K562 (cell line): ENCODE measurements around the gene ROMO1. TPM values are rescaled to one million over a fixed set of nuclear protein-coding genes. Genes with fewer than 3 reads are reported as not detected.

Experiments used
- ATAC-seq: fragments of 200-7000 bp; cut with Tn5 transposase; 3 replicates; pipeline ENCODE4 v1.9.1; 2020; ENCODE audit warnings: moderate library complexity
- BruUV-seq: library from RNA; stranded (reverse); fragments of 400-500 nt; replicated peaks from 2 replicates; lab custom pipeline; 2021; lab: Mats Ljungman, UMichigan
- CTCF ChIA-PET: fragments of 300-600 bp; formaldehyde crosslinking; extraction: SDS; loops from one replicate; lab custom pipeline; 2021; ENCODE audit warnings: low intra/inter-chr PET ratio; lab: Yijun Ruan, JAX
- POLR2A ChIA-PET: fragments of 300-600, 350-650 bp; sonication (Branson Sonifier 250); formaldehyde crosslinking; extraction: SDS; loops from one replicate; lab custom pipeline; 2021; ENCODE audit warnings: antibody characterized with exemption, inconsistent platforms; lab: Yijun Ruan, JAX
- DNase-seq, 4 experiments: peaks; one replicate each; pipeline versions ENCODE4 v3.0.0 to v3.0.0-alpha.2; 2011 to 2018; ENCODE audit warnings: low spot score in 3 of 4, mixed read lengths in 3 of 4; ENCODE audit errors: extremely low read depth in 1 of 4
- FAIRE-seq: peaks from 2 replicates; lab custom pipeline; 2011; peaks lifted over from hg19 to GRCh38; lab: Jason Lieb, UNC
- H2AFZ ChIP-seq: 2 replicates; pipeline ENCODE4 v1.6.0; 2011; ENCODE audit warnings: low read depth, low read length, control low read depth, inconsistent platforms
- H3K27ac ChIP-seq: fragments of 200-600 bp; 3 replicates; pipeline ENCODE4 v1.8.0; 2011; ENCODE audit warnings: low read depth, mild to moderate bottlenecking, control low read depth, inconsistent platforms, low read length, moderate library complexity, mixed read lengths; ENCODE audit errors: extremely low read depth
- H3K27me3 ChIP-seq, 2 experiments: fragments of 300-600 bp in 1 of 2; 2 replicates in 1 of 2; 3 replicates in 1 of 2; pipeline versions ENCODE4 v1.6.0 to v1.8.0; 2011; ENCODE audit warnings: inconsistent platforms in 2 of 2, low read length in 2 of 2, mild to moderate bottlenecking in 1 of 2, mixed read lengths in 1 of 2, moderate library complexity in 1 of 2; ENCODE audit not compliant: control insufficient read depth in 2 of 2, insufficient read depth in 2 of 2
- H3K36me3 ChIP-seq: fragments of 300-600 bp; 3 replicates; pipeline ENCODE4 v1.8.0; 2011; ENCODE audit warnings: mild to moderate bottlenecking, low read length, inconsistent platforms; ENCODE audit not compliant: control insufficient read depth, insufficient read depth
- H3K4me1 ChIP-seq, 2 experiments: fragments of 200-600 bp in 1 of 2; replicated peaks in 1 of 2; 2 replicates in 1 of 2; 3 replicates in 1 of 2; pipeline versions ENCODE4 v1.5.1 to v1.8.0; 2011; ENCODE audit warnings: inconsistent platforms in 2 of 2, low read length in 2 of 2, mild to moderate bottlenecking in 1 of 2, mixed read lengths in 1 of 2, moderate library complexity in 1 of 2; ENCODE audit not compliant: control insufficient read depth in 2 of 2, insufficient read depth in 2 of 2
- H3K4me2 ChIP-seq: 2 replicates; pipeline ENCODE4 v1.6.1; 2011; ENCODE audit warnings: low read length, control low read depth, inconsistent platforms, mixed read lengths; ENCODE audit not compliant: insufficient read depth
- H3K4me3 ChIP-seq: fragments of 200-600 bp; sonication (generic), shearing (Covaris generic); 2 replicates; pipeline ENCODE4 v1.5.1; 2016; ENCODE audit warnings: control low read depth, inconsistent platforms
- H3K79me2 ChIP-seq: fragments of 200-600 bp; 3 replicates; pipeline ENCODE4 v1.8.0; 2011; ENCODE audit warnings: low read length, inconsistent platforms; ENCODE audit not compliant: control insufficient read depth, insufficient read depth
- H3K9ac ChIP-seq, 2 experiments: 2 replicates each; pipeline versions ENCODE4 v1.6.0 to v1.6.1; 2011; ENCODE audit warnings: low read depth in 2 of 2, low read length in 2 of 2, control low read depth in 1 of 2, inconsistent platforms in 1 of 2, mild to moderate bottlenecking in 1 of 2, mixed read lengths in 1 of 2; ENCODE audit not compliant: insufficient read depth in 1 of 2
- H3K9me1 ChIP-seq: one replicate; pipeline ENCODE4 v1.6.0; 2011; ENCODE audit warnings: inconsistent platforms, mild to moderate bottlenecking, low read length, moderate library complexity; ENCODE audit not compliant: control insufficient read depth, insufficient read depth
- H3K9me3 ChIP-seq: replicated peaks from 2 replicates; pipeline ENCODE4 v1.5.1; 2011; ENCODE audit warnings: low read depth, low read length, inconsistent platforms; ENCODE audit not compliant: control insufficient read depth, insufficient read depth
- H4K20me1 ChIP-seq: replicated peaks from 2 replicates; pipeline ENCODE4 v1.6.1; 2011; ENCODE audit warnings: low read length, inconsistent platforms, mixed read lengths; ENCODE audit not compliant: control insufficient read depth, insufficient read depth
- AFF4 ChIP-seq: sonication (generic); formaldehyde crosslinking; IDR thresholded peaks from 2 replicates; pipeline ENCODE4 v1.8.0; 2023; ENCODE audit warnings: mild to moderate bottlenecking, missing genetic modification reagents
- E2F3 ChIP-seq: fragments of 250-450 bp; sonication (Bioruptor Pico); IDR thresholded peaks from 2 replicates; pipeline ENCODE4 v1.4.0; 2020; ENCODE audit warnings: mild to moderate bottlenecking
- GTF2E2 ChIP-seq: fragments of 200-800 bp; sonication (Bioruptor generic); IDR thresholded peaks from 2 replicates; pipeline ENCODE4 v1.6.1; 2016; ENCODE audit warnings: missing genetic modification characterization, missing compliant biosample characterization
- HNRNPUL1 ChIP-seq: fragments of 200-400 bp; formaldehyde crosslinking; IDR thresholded peaks from 2 replicates; pipeline ENCODE4 v1.6.1; 2017; ENCODE audit warnings: low read length
- MXI1 ChIP-seq: IDR thresholded peaks from 2 replicates; pipeline ENCODE4 v1.6.1; 2011; ENCODE audit warnings: low read depth, mild to moderate bottlenecking, improper control_type of control experiment, low read length
- MYNN ChIP-seq, 2 experiments: sonication (generic); formaldehyde crosslinking in 1 of 2; IDR thresholded peaks; 2 replicates each; pipeline versions ENCODE4 v1.5.0 to v1.6.1; 2016 to 2020; ENCODE audit warnings: antibody characterized with exemption in 1 of 2, missing genetic modification reagents in 1 of 2
- POLR2A ChIP-seq: fragments of 450-650 bp; conservative IDR thresholded peaks from 2 replicates; pipeline ENCODE4 v1.6.1; 2016
- POLR2AphosphoS2 ChIP-seq: IDR thresholded peaks from 2 replicates; pipeline ENCODE4 v1.6.1; 2012; ENCODE audit warnings: low read length, improper control_type of control experiment
- POLR2G ChIP-seq: fragments of 200-400 bp; formaldehyde crosslinking; IDR thresholded peaks from 2 replicates; pipeline ENCODE4 v1.6.1; 2017; ENCODE audit warnings: low read depth, mild to moderate bottlenecking, antibody characterized with exemption, low read length, moderate library complexity
- RAD21 ChIP-seq, 2 experiments: fragments of 250-450 bp in 1 of 2; fragments of 450-650 bp in 1 of 2; sonication (Bioruptor Pico) in 1 of 2; formaldehyde crosslinking in 1 of 2; IDR thresholded peaks in 1 of 2; conservative IDR thresholded peaks in 1 of 2; 2 replicates each; pipeline versions ENCODE4 v1.4.0 to v1.8.0; 2020 to 2022; ENCODE audit warnings: mild to moderate bottlenecking in 2 of 2, moderate library complexity in 1 of 2
- RBFOX2 ChIP-seq: fragments of 200-400 bp; formaldehyde crosslinking; IDR thresholded peaks from 2 replicates; pipeline ENCODE4 v1.6.1; 2017; ENCODE audit warnings: low read depth, mild to moderate bottlenecking, low read length, moderate library complexity
- SMARCE1 ChIP-seq: fragments of 450-650 bp; IDR thresholded peaks from 2 replicates; pipeline ENCODE4 v1.7.1; 2016; ENCODE audit warnings: mild to moderate bottlenecking
- ZNF644 ChIP-seq: fragments of 200-800 bp; sonication (Bioruptor generic); IDR thresholded peaks from 2 replicates; pipeline ENCODE4 v1.6.1; 2016; ENCODE audit warnings: low read depth, missing genetic modification characterization, missing compliant biosample characterization
- WGBS: fragments of 100-300 bp; shearing (Covaris generic); methylation state at CpG from one replicate; pipeline ENCODE4 v1.1.6; 2016; ENCODE audit warnings: low coverage, mixed read lengths; ENCODE audit not compliant: insufficient coverage; ENCODE audit errors: missing lambda C conversion rate; 5-methylcytosine and 5-hydroxymethylcytosine counted together
- in situ Hi-C: fragments of 300-500 bp; cut with MboI; formaldehyde crosslinking; loops from 4 replicates; pipeline ENCODE4 v1.15.0; 2018; ENCODE audit warnings: inconsistent platforms, mixed read lengths
- intact Hi-C: fragments of 100-400 bp; cut with micrococcal nuclease; formaldehyde crosslinking; loops from 2 replicates; pipeline ENCODE4 v1.14.2; 2022
- polyA plus RNA-seq, 8 experiments: library from polyadenylated mRNA; depleted of rRNA in 4 of 8; stranded (reverse) in 5 of 8; unstranded in 3 of 8; fragments of >200 nt; fragmentation: Nextera tagmentation in 2 of 8; fragmentation: Illumina TruSeq in 1 of 8; extraction: Ambion mirVana in 2 of 8; extraction: Trizol in 1 of 8; gene quantifications; 2 replicates each; pipeline versions ENCODE4 v1.2.1 to v1.2.3, GENCODE V29; 2011 to 2014; ENCODE audit warnings: inconsistent platforms in 1 of 8, missing spikeins in 1 of 8
- total RNA-seq, 7 experiments: library from RNA; depleted of rRNA in 6 of 7; stranded (reverse); fragments of >200 nt in 6 of 7; fragmentation: Illumina TruSeq in 2 of 7; extraction: Trizol in 2 of 7; gene quantifications; 2 replicates each; pipeline versions ENCODE4 v1.2.1 to v1.2.3, GENCODE V29; 2011 to 2021; ENCODE audit warnings: low replicate concordance in 1 of 7
- TF ChIP-seq, protein P1 (sequence below), 2 experiments: fragments of 450-650 bp in 1 of 2; sonication (generic) in 1 of 2; formaldehyde crosslinking in 1 of 2; IDR thresholded peaks in 1 of 2; conservative IDR thresholded peaks in 1 of 2; 2 replicates each; pipeline versions ENCODE4 v1.6.1 to v1.8.1; 2016 to 2023; ENCODE audit warnings: mild to moderate bottlenecking in 2 of 2, moderate library complexity in 2 of 2, inconsistent platforms in 1 of 2, missing genetic modification reagents in 1 of 2

ROMO1 gene
- total and polyA plus RNA-seq, 9 of the 15 experiments (the other 6 are each of a cell fraction or from before 2014, with no cell fraction given), result 31.8 to 741 (median 226) TPM

DNA sequence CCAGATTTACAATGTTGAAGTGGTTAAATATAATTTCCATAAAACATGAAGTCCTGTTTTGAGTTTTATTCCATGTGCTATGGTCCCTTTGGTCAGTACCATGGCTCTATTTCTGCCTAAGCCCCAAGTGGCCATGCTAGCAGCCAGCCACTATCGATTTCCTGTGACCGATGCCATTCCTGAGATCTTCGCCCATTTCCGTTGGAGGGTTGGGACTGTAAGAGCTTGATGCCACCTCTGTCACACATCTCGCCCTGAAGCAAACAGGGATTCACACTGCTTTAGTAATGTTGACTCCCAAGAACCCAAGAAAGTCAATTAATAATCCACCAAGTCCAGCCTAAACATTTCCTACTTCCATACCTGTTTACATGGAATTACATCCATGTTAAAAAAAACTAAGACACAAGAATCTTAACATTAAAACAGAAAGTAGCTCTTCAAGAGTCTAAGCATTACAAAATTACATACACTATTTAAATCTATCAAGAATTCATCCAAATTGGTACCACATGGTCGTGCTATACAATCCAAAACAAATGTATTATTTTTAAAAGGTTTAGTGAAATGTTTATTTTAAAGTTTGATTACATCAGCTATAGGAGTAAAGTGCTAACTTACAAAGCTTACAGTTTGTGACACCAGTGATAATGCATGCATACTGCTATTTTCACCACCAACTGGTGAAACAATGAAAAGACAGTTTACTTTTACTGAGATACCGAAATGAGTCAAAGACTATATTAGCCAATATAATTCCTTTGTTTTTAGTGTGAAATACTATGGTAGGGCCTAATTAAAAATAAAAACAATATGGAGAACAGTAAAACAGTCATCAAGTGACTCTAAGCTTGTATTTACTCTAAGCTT, 40.3 kb downstream of the ROMO1 start:
- Histone ChIP-seq H4K20me1 (peaks cover 41% of the 10 kb centered on the region), H3K79me2 (peaks cover 92% of the 10 kb centered on the region), H3K4me1 (peaks cover 4 to 23% of the 10 kb centered on the region in 2 experiments; a peak in 3 of 5 replicates), H3K36me3 (peaks cover 66% of the 10 kb centered on the region), H3K4me3 (peak overlapping the region; percentile 81; the same call in 1 of the 2 replicates), H3K27ac (peak overlapping the region; percentile 20; the same call in 2 of the 3 replicates), H3K9ac (peak overlapping the region; percentile 73 to 99; a peak in 3 of 4 replicates), H2AFZ (no peak overlapping the region), H3K9me3 (no peaks in the 10 kb centered on the region), H3K27me3 (no peaks in the 10 kb centered on the region), H3K4me2 (peak overlapping the region; percentile 53), H3K9me1 (no peaks in the 10 kb centered on the region)
- CTCF ChIA-PET, result no interaction called here
- WGBS, result 72% methylated on average over 7 of the region's 7 CpGs
- POLR2A ChIA-PET, result interaction anchor here (0.5 to 7.0 kb wide), 20 partner anchors 11 to 359 kb away, joined by 3 to 99 read pairs (median 4); partner anchors contain the start of genes PHF20 and SCAND1
- intact Hi-C loops, result loop anchor here (2.0 to 5.0 kb wide), 2 partner anchors 145 to 163 kb away; no protein-coding TSS in a partner anchor
- in situ Hi-C loops, result no loop called here
- no TSS peak for BruUV-seq
- FAIRE-seq, result no peak
- DNase-seq, result peak in 1 of 4 experiments; percentile 37
- no peak for ATAC-seq
- TF ChIP-seq ZNF644 (tag) (no peak), POLR2AphosphoS2 (peak; percentile 79; the same call in 1 of the 2 replicates), POLR2G (peak; percentile 55; the same call in 1 of the 2 replicates), MYNN (IDR thresholded peaks at IDR 0.05) (no peak), MYNN (CRISPR knock-in tag; IDR thresholded peaks at IDR 0.05) (no peak), SMARCE1 (no peak), POLR2A (0 out of 2 replicates have a peak, but pooled peaks have one; percentile 21), RBFOX2 (peak; percentile 57), GTF2E2 (no peak), MXI1 (0 out of 2 replicates have a peak, but pooled peaks have one; percentile 18), HNRNPUL1 (peak; percentile 89), RAD21 (CRISPR knock-in tag; conservative IDR thresholded peaks at IDR 0.05 in 1 of 2, IDR thresholded peaks at IDR 0.05 in 1 of 2) (peak; percentile 3 to 21; a peak in 1 of 4 replicates), AFF4 (CRISPR knock-in tag) (peak; percentile 66), E2F3 (CRISPR knock-in tag) (no peak)
- TF ChIP-seq, protein P1, sequence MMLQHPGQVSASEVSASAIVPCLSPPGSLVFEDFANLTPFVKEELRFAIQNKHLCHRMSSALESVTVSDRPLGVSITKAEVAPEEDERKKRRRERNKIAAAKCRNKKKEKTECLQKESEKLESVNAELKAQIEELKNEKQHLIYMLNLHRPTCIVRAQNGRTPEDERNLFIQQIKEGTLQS (IDR thresholded peaks at IDR 0.05), result 0 out of 2 replicates have a peak, but pooled peaks have one; percentile 10
- TF ChIP-seq, protein P1 (CRISPR knock-in tag; conservative IDR thresholded peaks at IDR 0.05), result no peak
